ENCODE results near the gene AP5Z1.

The AP5Z1 gene
- 67.8 to 87.9 reads per million in 2 donors for total RNA-seq

GRCh38 chr7:4775250-4775847 lies at the start of gene AP5Z1:
AP5Z1 (plus strand) TSS chr7:4775623; CDS start chr7:4775716, 93 bp downstream.
- peak; percentile 92 to 99 (median 95) for DNase-seq

GRCh38 chr7:4725850-4726450 lies 49.5 kb upstream of the AP5Z1 start:
- no peak for DNase-seq

- DNase-seq: no peak
These were observed 48.9 kb upstream of the AP5Z1 start for GRCh38 chr7:4726566-4726965.

- no peak for DNase-seq
These were observed 47.3 kb upstream of the AP5Z1 start for GRCh38 chr7:4727914-4728705.

- no peak for DNase-seq
These were observed 46.2 kb upstream of the AP5Z1 start for GRCh38 chr7:4729266-4729665.

GRCh38 chr7:4730276-4730675 lies 45.1 kb upstream of the AP5Z1 start:
- no peak for DNase-seq

- DNase-seq: no peak
These were observed 44.5 kb upstream of the AP5Z1 start for GRCh38 chr7:4730971-4731370.

GRCh38 chr7:4731803-4732202 lies 43.6 kb upstream of the AP5Z1 start:
- no peak for DNase-seq

- DNase-seq: no peak
These were observed 41.4 kb upstream of the AP5Z1 start for GRCh38 chr7:4733936-4734528.

GRCh38 chr7:4734587-4735345 lies 40.7 kb upstream of the AP5Z1 start:
- no peak for DNase-seq

GRCh38 chr7:4737300-4737699 lies 38.1 kb upstream of the AP5Z1 start:
- DNase-seq: no peak

GRCh38 chr7:4738711-4739527 lies 36.5 kb upstream of the AP5Z1 start:
- DNase-seq: no peak

GRCh38 chr7:4739528-4739992 lies 35.9 kb upstream of the AP5Z1 start:
- DNase-seq: peak in 2 of 5 experiments; percentile 41 to 46

- DNase-seq: no peak
These were observed 34.6 kb upstream of the AP5Z1 start for GRCh38 chr7:4740796-4741195.

GRCh38 chr7:4742051-4742573 lies 33.3 kb upstream of the AP5Z1 start:
- DNase-seq: no peak

GRCh38 chr7:4742852-4743251 lies 32.6 kb upstream of the AP5Z1 start:
- DNase-seq: no peak

GRCh38 chr7:4744391-4745264 lies 30.8 kb upstream of the AP5Z1 start:
- DNase-seq: peak; percentile 55 to 89 (median 59)

GRCh38 chr7:4745265-4745919 lies 30.0 kb upstream of the AP5Z1 start:
- DNase-seq: peak in 1 of 5 experiments; percentile 72

Data from T-helper 2 cell (primary cell).